ENCODE measurements around the gene CTNNBL1. TPM values are rescaled to one million over a fixed set of nuclear protein-coding genes. Genes with fewer than 3 reads are reported as not detected.

The CTNNBL1 gene
- total RNA-seq, 1 donor from 2014 or later: 41.3 TPM

- DNase-seq (ENCODE audit: low spot score): no peak
- intact Hi-C loops (cut with DNase I): no loop called here
- ATAC-seq: no peak
These were observed 222.2 kb downstream of the CTNNBL1 start for GRCh38 chr20:37915800-37916570.

- intact Hi-C loops (cut with DNase I): no loop called here
- no peak for ATAC-seq
- DNase-seq (ENCODE audit: low spot score): no peak
These were observed 223.6 kb downstream of the CTNNBL1 start for GRCh38 chr20:37917461-37917860.

DNA sequence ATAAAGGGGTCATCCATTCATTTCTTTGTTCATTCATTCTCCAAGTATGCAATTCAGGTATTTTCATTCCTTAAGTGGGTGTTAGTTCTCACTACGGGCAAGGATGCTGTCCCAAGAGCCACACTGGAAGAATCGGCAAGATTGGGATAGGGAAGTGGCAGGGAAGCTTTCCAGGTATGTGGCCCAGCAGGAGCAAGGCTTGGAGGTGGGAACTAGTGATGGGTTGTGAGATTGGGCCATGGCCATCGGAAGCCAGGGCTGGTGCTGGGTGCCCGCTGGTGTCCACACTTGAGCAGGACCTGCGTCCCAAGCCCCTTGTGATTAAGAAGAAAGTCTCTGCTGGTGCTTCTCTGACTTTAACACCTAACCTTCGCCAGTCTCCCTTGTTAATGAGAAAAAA lies 224.2 kb downstream of the CTNNBL1 start:
- intact Hi-C loops (cut with DNase I): no loop called here
- DNase-seq (ENCODE audit: low spot score): no peak
- ATAC-seq: no peak

DNA sequence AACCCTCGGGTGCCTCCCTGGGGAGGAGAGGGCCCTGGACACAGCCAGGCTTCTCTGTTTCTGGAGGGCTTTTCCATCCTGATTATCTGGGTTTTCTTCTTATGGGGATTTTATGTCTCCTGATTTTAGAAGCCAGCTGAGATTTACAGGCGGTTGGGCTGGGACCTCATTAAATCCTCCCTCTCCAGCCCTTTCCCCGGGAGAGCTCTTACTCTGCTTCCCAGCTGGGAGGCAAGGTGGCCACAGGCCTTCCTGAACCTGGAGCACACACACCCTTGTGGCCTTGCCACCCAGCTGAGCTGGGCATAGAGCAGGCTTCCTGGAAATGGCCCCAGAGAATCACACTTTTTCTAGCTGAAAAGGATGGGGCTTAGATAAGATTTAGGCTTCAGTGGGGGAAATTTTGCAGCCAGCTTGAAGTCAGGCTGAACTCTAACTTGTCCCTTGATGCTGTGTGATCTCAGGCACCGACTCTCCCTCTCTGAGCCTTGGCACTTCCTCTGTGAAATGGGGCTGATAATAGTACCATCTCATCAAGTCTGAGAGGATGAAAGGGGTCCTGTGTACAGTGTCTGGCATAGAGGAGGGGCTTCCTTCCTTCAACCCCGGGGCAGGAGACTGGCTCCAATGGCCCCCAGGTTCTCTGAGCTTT lies 225.7 kb downstream of the CTNNBL1 start:
- ATAC-seq: no peak
- intact Hi-C loops (cut with DNase I): no loop called here
- DNase-seq (ENCODE audit: low spot score): no peak

DNA sequence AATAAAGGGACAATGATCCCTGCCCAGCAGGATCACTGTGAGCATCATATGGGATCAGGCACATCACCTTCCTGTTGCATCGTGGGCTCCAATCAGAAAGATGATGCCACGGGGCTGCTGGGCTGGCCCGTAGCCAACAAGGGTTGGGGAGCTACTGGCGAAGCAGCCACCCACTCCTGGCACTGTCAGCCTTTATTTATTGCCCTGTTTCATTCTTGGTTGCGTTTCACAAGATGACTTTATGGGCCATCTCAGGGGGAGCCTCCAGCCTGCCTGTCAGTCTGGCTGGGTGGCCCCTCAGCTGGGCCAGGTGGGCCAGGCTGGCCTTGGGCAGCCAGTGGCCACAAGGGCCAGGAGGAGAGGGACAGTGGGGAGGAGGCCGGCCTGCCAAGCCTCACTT lies 226.4 kb downstream of the CTNNBL1 start:
- DNase-seq (ENCODE audit: low spot score): no peak
- ATAC-seq: no peak
- intact Hi-C loops (cut with DNase I): no loop called here

DNA sequence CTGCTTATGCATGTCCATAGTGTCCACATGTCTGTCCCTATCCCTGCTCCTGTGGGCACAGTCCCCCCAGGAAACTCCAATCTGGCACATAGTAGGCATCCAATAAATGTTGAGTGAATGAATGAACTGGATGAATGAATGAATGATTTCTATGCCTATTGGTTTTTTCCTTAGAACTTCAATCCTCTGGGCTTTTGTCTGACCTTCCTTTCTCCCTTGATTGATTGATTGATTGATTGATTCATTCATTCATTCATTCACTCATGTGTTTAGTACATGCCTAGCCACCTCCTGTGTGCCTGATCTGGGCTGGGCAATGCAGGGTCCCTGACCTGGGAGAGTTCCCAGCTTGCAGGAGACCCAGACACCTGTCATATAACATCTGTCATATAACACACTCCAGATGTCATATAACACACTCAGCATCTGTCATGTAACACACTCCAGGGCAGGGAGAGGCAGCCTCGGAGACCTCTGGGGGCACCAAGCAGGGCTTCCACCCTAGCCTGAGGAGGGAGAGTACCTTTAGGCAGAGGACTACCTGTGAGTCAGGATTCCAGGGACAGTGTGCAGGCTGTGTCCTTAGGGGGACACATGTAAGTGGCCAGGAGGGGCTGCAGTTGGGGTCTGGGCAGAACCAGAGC lies 227.0 kb downstream of the CTNNBL1 start:
- intact Hi-C loops (cut with DNase I): no loop called here
- ATAC-seq (no peak), DNase-seq (ENCODE audit: low spot score) (no peak)

GRCh38 chr20:37921341-37921929 lies 227.6 kb downstream of the CTNNBL1 start:
- DNase-seq (ENCODE audit: low spot score) (no peak), ATAC-seq (no peak)
- intact Hi-C loops (cut with DNase I): no loop called here

Other genes with a start within 250 kb of the CTNNBL1 start
- 2.1 TPM for gene NNAT, start 172.8 kb upstream of the CTNNBL1 start, total RNA-seq
- 58.4 TPM for gene BLCAP, start 166.2 kb upstream of the CTNNBL1 start, total RNA-seq
- 1.6 TPM for gene VSTM2L, start 209.1 kb downstream of the CTNNBL1 start, total RNA-seq